ENCODE results near the gene NTSR1.

GRCh38 chr20:62698231-62698630 lies 10.4 kb upstream of the NTSR1 start:
- TF ChIP-seq, protein P1, sequence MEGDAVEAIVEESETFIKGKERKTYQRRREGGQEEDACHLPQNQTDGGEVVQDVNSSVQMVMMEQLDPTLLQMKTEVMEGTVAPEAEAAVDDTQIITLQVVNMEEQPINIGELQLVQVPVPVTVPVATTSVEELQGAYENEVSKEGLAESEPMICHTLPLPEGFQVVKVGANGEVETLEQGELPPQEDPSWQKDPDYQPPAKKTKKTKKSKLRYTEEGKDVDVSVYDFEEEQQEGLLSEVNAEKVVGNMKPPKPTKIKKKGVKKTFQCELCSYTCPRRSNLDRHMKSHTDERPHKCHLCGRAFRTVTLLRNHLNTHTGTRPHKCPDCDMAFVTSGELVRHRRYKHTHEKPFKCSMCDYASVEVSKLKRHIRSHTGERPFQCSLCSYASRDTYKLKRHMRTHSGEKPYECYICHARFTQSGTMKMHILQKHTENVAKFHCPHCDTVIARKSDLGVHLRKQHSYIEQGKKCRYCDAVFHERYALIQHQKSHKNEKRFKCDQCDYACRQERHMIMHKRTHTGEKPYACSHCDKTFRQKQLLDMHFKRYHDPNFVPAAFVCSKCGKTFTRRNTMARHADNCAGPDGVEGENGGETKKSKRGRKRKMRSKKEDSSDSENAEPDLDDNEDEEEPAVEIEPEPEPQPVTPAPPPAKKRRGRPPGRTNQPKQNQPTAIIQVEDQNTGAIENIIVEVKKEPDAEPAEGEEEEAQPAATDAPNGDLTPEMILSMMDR (CRISPR knock-in tag; IDR thresholded peaks at IDR 0.05): no peak
- no peak for TF ChIP-seq CCAR2 (optimal IDR thresholded peaks at IDR 0.05; ENCODE audit: low read depth, low read length)
- no peak for TF ChIP-seq ZNF740 (CRISPR knock-in tag; IDR thresholded peaks at IDR 0.05)
- no peak for TF ChIP-seq TOPORS (CRISPR knock-in tag; IDR thresholded peaks at IDR 0.05)
- no peak for TF ChIP-seq PHF8 (CRISPR knock-in tag; IDR thresholded peaks at IDR 0.05)
- no peak for TF ChIP-seq KAT7 (CRISPR knock-in tag; IDR thresholded peaks at IDR 0.05; ENCODE audit: borderline replicate concordance)
- TF ChIP-seq ZNF234 (CRISPR knock-in tag; conservative IDR thresholded peaks at IDR 0.05): no peak
- TF ChIP-seq ZKSCAN8 (CRISPR knock-in tag; IDR thresholded peaks at IDR 0.05; ENCODE audit: borderline replicate concordance): no peak
- TF ChIP-seq GABPA (IDR thresholded peaks at IDR 0.05; ENCODE audit: low read depth, low read length): no peak
- TF ChIP-seq GABPA (CRISPR knock-in tag; IDR thresholded peaks at IDR 0.05; ENCODE audit: low read depth): no peak
- TF ChIP-seq ATF6 (CRISPR knock-in tag; conservative IDR thresholded peaks at IDR 0.05): no peak
- TF ChIP-seq MXD1 (CRISPR knock-in tag; IDR thresholded peaks at IDR 0.05): no peak
